HCEC 1CT (cell line): ENCODE data around the gene TGM2.
"Not testable (repeated sequence)": the region's sequence is repeated elsewhere in the genome, so short reads cannot be mapped to it uniquely, and the experiment has no call there.

Experiments used
- DNase-seq: peaks from one replicate; pipeline ENCODE4 v3.0.0-alpha.2; 2017

TGM2 gene

GRCh38 chr20:38111366-38112232 lies 53.5 kb downstream of the TGM2 start:
- no peak for DNase-seq

GRCh38 chr20:38110525-38111178 lies 54.4 kb downstream of the TGM2 start:
- no peak for DNase-seq

GRCh38 chr20:38109591-38110524 lies 55.2 kb downstream of the TGM2 start:
- peak; percentile 91 for DNase-seq

- peak; percentile 57 for DNase-seq
Observed at GRCh38 chr20:38108986-38109541, 56.0 kb downstream of the TGM2 start.

- peak; percentile 35 for DNase-seq
Observed at GRCh38 chr20:38108438-38108985, 56.6 kb downstream of the TGM2 start.

- DNase-seq: not testable (repeated sequence)
Observed at GRCh38 chr20:38107916-38108315, 57.2 kb downstream of the TGM2 start.

GRCh38 chr20:38107386-38107785 lies 57.7 kb downstream of the TGM2 start:
- not testable (repeated sequence) for DNase-seq

- DNase-seq: no peak
Observed at GRCh38 chr20:38106461-38106860, 58.6 kb downstream of the TGM2 start.

GRCh38 chr20:38104285-38104684 lies 60.8 kb downstream of the TGM2 start:
- no peak for DNase-seq

GRCh38 chr20:38102206-38102605 lies 62.9 kb downstream of the TGM2 start:
- not testable (repeated sequence) for DNase-seq

- no peak for DNase-seq
Observed at GRCh38 chr20:38098952-38099351, 66.1 kb downstream of the TGM2 start.

- DNase-seq: no peak
Observed at GRCh38 chr20:38095017-38095686, 69.9 kb downstream of the TGM2 start.

GRCh38 chr20:38094373-38094891 lies 70.6 kb downstream of the TGM2 start:
- peak; percentile 90 for DNase-seq

GRCh38 chr20:38093641-38094077 lies 71.4 kb downstream of the TGM2 start:
- no peak for DNase-seq

GRCh38 chr20:38092915-38093314 lies 72.2 kb downstream of the TGM2 start:
- no peak for DNase-seq

GRCh38 chr20:38092260-38092857 lies 72.7 kb downstream of the TGM2 start:
- no peak for DNase-seq

- peak; percentile 29 for DNase-seq
Observed at GRCh38 chr20:38091441-38092216, 73.4 kb downstream of the TGM2 start.

GRCh38 chr20:38090061-38090460 lies 75.0 kb downstream of the TGM2 start:
- no peak for DNase-seq

- DNase-seq: no peak
Observed at GRCh38 chr20:38089500-38089899, 75.6 kb downstream of the TGM2 start.

GRCh38 chr20:38085026-38085425 lies 80.0 kb downstream of the TGM2 start:
- no peak for DNase-seq
